DMS153 treated with DMSO at 0.1 percent for 48 hours (cell line): ENCODE measurements around the gene ANKRD11.
A peak's percentile ranks its signal among the peaks of the same experiment; 100 is the strongest.
"Not testable (repeated sequence)": the region's sequence is repeated elsewhere in the genome, so short reads cannot be mapped to it uniquely, and the experiment has no call there.

Source experiments
- DNase-seq: peaks from one replicate; lab custom pipeline; 2025; ENCODE audit not compliant: unreplicated experiment; lab: John Stamatoyannopoulos, UW

Gene ANKRD11

DNA sequence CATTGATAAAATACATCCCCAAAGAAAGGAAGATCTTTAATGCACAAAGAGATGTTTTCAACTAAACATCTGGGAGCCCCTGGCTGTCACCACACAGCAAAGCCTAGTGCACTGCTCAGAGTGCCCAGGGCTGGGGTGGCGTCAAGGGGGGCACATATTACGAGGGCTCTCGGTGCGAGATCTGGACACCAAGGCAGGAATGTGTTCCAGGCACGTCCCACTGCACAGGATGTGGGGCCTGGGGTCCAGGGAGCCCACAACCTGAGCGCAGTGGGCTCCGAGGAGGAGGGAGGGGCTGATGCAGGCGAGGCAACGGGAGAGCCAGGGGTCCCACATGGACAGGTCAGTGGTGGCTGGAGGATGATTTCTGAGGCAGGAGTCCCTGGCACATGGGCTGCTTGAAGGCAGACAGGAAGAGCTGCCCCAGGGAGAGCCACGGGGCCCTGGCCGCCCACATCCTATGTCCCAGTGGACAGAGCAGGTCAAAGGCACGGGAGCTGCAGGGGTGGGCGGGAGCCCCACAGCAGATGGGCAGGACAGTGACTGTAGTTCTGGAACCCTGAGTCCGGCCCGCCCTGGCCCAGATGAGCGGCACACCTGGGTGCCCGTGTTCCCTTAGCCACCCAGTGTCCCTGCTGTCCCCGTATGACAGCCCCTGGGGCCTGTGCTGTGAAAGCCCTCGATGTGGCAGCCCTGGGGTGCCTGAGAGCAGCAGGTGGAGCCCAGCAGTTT, 216.5 kb downstream of the ANKRD11 start:
- DNase-seq, result no peak

DNA sequence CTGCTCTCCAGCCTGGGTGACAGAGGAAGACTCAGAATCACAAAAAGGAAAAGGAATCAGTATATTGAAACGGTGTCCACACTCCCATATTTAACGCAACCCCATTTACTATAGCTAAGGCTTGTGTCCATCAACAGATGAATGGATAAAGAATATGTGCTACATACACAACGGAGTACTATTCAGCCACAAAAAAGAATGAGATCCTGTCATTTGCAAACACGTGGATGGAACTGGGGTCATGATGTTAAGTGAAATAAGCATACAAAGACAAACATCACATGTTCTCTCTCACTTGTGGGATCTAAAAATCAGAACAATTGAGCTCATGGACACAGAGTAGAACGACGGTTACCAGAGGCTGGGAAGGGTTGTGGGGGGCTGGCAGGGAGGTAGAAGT, 217.7 kb downstream of the ANKRD11 start:
- DNase-seq, result no peak

DNA sequence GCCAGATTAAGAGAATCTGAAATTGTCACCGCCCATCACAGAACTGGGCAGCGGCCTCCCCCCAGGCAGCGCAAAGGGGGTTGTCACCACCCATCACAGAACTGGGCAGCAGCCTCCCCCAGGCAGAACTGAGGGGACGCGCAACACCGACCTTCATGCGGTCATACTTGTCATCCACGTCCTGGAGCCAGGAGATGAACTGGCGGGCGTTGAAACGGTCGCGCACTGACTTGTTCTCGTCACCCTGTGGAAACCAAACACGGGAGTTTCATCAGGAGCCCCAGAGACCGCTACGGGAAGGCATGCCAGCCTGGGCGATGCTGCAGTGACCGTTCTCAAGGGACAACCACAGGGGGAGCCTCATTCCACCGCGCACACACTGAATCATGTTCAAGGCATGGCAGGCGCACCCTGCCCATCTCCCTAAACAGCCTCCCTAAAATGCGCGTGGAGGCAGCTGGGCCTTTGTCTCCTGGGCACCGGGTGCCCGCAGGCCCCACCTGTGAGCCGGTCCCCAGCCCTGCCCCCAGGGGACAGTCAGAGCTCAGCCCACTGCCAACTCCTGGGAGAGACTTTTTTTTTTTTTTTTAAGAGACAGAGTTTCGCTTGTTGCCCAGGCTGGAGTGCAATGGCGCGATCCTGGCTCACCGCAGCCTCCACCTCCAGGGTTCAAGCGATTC, 219.6 kb downstream of the ANKRD11 start:
- DNase-seq, result no peak

DNA sequence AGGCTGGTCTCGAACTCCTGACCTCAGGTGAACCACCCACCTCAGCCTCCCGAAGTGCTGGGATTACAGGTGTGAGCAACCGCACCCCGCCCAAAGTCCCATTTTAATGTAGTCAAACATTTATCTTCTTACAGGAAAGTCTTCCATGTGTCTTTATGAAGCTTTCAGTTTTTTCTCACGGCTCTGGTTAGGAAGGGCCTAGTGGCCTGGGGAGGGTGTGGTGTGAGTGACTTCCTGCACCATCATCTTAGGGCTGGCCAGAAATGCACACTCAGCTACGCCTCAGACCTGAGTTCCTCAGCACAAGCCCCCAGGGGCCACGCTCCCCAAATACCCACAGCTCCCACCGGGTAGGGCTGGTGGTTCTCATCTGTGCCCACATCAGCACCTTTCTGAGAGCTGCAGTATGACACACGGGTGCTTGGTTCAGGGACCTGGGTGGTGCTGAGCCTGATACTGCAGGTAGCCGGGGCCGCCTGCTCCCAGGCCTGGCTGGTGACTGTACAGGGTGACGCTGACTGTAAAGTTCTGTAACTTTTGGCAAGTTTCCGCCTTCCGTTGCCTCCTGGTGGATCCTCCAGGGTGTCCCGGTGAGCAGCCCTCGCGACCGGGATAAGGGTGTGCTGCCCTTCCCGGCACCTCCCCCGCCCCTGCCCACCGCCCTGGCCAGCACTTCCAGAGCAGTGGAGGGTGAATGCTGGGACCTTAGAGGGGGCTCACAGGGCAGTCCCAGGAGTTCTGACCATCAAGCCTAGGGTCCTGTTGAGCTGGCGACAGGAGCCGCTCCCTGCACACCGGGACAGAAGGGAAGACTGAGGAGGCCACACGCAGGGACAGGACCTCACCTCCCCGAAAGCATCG, 220.3 kb downstream of the ANKRD11 start:
- no peak for DNase-seq

GRCh38 chr16:89268987-89269735, 221.2 kb downstream of the ANKRD11 start:
- no peak for DNase-seq

DNA sequence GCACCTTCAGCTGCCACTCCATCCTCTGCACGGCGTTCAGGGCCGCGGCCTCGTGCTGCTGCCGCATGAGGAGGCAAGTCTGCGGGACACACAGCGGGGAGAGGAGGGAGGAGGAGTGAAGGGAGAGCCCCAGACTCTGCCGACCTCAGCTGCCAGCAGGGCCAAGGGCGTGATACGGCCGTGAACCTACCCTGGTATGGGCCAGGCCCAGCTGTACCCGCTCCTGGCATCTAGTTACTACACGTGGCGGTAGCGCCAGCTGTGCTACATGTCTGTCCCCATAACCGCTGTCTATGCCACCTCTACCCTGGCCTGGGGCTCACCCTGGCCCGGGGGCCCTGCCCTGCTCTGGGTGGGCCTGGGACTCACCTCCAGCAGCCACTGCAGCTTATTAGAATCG, 221.8 kb downstream of the ANKRD11 start:
- DNase-seq, result no peak

DNA sequence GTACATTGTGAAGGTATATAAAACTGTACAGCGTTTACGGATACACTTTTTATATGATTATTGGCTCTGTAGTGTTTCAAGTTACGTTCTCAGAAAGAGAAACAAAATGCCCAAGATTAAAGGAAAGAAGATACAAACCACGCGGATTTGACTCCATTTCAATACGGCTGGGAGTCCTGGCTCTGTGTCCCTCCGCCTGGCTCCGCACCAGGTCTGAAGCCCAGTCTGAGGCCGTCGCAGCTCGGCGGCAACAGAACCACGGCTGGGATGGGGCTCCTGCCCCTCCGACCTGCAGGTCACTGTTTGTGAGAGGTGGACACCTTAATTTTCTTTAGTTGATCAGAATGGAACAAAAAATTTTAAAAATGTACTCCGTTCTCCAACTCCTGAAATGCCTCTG, 222.6 kb downstream of the ANKRD11 start:
- not testable (repeated sequence) for DNase-seq

DNA sequence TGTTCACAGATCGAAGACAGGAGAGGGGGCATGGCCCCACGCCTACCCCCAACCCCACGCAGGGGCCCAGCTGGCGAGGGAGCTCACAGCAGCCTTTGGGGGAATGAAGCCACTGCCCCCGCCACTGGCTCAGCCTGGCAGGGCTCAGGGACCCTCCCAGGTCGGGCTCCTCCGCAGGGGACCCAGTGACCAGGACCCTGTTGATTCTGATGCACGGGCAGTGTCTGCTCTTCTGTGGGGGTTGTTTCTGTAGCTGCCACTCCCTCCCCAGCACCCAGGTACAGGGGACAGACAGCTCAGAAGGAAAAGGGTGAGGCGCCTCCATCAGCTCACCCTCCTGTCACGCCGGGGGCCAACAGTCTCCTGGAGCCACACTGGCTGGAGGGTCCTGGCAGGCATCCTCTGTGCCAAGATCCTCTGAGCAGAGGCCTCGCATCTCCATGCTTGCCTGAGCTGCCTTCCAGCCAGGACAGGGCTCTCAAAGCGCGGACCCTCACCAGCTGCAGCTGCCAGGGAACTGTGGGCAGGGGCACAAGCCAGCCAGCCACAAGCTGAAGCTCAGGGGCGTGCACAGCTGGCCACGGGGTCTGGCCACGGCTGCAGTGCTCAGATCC, 223.7 kb downstream of the ANKRD11 start:
- DNase-seq, result no peak

- DNase-seq, result no peak
Observed at GRCh38 chr16:89265647-89266046, 224.7 kb downstream of the ANKRD11 start.

DNA sequence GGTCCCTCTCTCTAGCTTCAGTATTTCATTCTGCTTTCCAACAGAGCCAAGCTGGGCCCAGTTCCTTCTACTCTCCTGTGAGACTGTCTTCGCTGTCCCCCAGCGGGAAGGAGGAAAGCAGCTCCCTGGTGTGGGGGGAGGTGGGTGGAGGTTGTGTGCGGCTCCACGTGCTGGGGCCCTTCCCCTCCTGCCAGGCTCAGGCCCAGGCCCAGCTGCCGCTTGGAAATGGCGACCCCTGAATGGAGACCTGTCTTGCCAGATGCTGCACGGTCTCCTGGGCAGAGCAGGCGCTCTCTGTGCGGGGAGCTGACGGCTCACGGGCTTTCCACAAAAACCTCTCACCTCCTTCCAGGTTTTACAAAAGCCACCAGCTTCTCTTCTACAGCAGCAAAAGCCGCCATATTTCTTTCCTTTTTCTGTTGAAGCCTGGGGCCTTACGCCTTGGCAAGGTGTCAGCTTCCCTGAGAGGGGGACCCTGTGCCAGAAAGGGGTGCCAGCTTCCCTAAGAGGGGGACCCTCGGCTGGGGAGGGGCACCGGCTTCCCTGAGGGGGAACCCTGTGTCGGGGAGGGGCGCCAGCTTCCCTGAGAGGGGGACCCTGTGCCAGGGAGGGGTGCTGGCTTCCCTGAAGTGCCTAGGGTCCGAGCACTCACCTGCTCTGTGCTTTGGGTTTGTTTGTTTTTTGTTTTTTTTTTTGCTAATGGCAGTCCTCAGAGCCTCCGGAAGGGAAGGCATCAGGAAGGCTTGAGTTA, 225.4 kb downstream of the ANKRD11 start:
- no peak for DNase-seq

GRCh38 chr16:89261691-89262563, 228.4 kb downstream of the ANKRD11 start:
- no peak for DNase-seq

- DNase-seq, result not testable (repeated sequence)
Observed at GRCh38 chr16:89259901-89260300, 230.5 kb downstream of the ANKRD11 start.

- no peak for DNase-seq
Observed at GRCh38 chr16:89257757-89258465, 232.4 kb downstream of the ANKRD11 start.

GRCh38 chr16:89257281-89257731, 233.1 kb downstream of the ANKRD11 start:
- no peak for DNase-seq

- peak; percentile 50 for DNase-seq
Observed at GRCh38 chr16:89256651-89257254, 233.6 kb downstream of the ANKRD11 start.

- DNase-seq, result no peak
Observed at GRCh38 chr16:89253548-89254287, 236.6 kb downstream of the ANKRD11 start.
